Prostate gland (tissue), 2 donors: Measurements from ENCODE around the gene FAIM.

Source experiments
- POLR2A ChIP-seq: fragments of 450-650 bp; IDR thresholded peaks from one replicate; pipeline ENCODE4 v1.6.1; 2016; ENCODE audit warnings: antibody characterized with exemption, mild to moderate bottlenecking
- TF ChIP-seq, protein P1 (sequence below), 4 experiments: fragments of 200-600 bp in 2 of 4; fragments of 450-650 bp in 2 of 4; sonication (generic) in 2 of 4; IDR thresholded peaks; 1 replicate in 3 of 4; 2 replicates in 1 of 4; pipeline ENCODE4 v1.5.1; 2016 to 2019; ENCODE audit warnings: antibody characterized with exemption in 4 of 4, mild to moderate bottlenecking in 2 of 4, moderate library complexity in 2 of 4

DNA sequence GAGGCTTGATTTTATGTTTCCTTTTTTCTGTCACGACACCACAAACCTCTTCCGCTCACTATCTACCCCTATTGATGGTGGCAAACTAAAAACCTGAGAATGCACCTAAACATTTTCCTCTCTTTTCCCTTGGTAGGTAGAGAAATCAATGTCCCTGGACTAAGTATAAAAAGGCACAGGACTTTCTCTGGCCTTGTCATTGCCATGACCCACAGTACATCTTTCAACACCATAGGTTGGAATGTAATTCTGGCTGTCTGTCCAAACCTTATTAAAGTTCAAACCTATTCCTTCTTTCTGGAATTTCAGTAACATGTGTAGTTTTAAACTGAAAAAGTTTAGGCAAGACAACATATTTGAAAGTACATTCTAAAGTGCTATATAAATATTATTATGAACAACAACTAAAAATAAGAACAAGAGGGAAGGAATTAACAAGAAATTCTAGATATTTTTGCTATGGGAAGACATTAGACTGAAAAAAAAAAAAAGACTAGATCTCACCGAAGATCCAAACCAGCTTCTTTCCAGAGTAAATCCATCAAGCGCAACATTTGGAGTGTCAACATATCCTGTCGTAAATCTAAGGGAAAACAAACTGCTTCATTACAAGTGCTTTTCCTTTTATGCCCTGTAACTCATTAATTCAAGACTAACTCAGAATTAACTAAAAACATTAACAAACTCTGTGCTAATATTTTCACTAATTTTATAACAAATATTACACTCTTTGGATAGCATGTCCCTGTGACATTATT is 73.1 kb downstream of the FAIM start:
- no peak for TF ChIP-seq POLR2A
- TF ChIP-seq, protein P1, sequence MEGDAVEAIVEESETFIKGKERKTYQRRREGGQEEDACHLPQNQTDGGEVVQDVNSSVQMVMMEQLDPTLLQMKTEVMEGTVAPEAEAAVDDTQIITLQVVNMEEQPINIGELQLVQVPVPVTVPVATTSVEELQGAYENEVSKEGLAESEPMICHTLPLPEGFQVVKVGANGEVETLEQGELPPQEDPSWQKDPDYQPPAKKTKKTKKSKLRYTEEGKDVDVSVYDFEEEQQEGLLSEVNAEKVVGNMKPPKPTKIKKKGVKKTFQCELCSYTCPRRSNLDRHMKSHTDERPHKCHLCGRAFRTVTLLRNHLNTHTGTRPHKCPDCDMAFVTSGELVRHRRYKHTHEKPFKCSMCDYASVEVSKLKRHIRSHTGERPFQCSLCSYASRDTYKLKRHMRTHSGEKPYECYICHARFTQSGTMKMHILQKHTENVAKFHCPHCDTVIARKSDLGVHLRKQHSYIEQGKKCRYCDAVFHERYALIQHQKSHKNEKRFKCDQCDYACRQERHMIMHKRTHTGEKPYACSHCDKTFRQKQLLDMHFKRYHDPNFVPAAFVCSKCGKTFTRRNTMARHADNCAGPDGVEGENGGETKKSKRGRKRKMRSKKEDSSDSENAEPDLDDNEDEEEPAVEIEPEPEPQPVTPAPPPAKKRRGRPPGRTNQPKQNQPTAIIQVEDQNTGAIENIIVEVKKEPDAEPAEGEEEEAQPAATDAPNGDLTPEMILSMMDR (IDR thresholded peaks at IDR 0.05) = no peak
